HG03432 (cell line): ENCODE measurements around the gene POU2F3.

Experiments used
- ATAC-seq: cut with Tn5 transposase; IDR thresholded peaks from one replicate; pipeline ENCODE4 v1.9.1; 2021; ENCODE audit warnings: mild to moderate bottlenecking, moderate library complexity; ENCODE audit not compliant: unreplicated experiment

The POU2F3 gene

GRCh38 chr11:120310870-120311269, 70.9 kb downstream of the POU2F3 start:
- no peak for ATAC-seq

GRCh38 chr11:120314861-120315260, 74.9 kb downstream of the POU2F3 start:
- ATAC-seq: no peak

- no peak for ATAC-seq
These were observed 77.1 kb downstream of the POU2F3 start for GRCh38 chr11:120316880-120317688.

- ATAC-seq: no peak
These were observed 77.9 kb downstream of the POU2F3 start for GRCh38 chr11:120317689-120318480.

- no peak for ATAC-seq
These were observed 79.0 kb downstream of the POU2F3 start for GRCh38 chr11:120318906-120319305.

- peak; percentile 76 for ATAC-seq
These were observed 85.2 kb downstream of the POU2F3 start, which contains the start of gene TLCD5 for GRCh38 chr11:120324932-120325810. Gene TLCD5, plus strand, starts transcription at chr11:120325299. Its CDS starts 2,143 bp downstream, at chr11:120327442.

GRCh38 chr11:120326228-120326627, 86.3 kb downstream of the POU2F3 start:
- ATAC-seq: no peak

GRCh38 chr11:120326845-120327281, 86.9 kb downstream of the POU2F3 start:
- no peak for ATAC-seq

- ATAC-seq: no peak
These were observed 87.4 kb downstream of the POU2F3 start for GRCh38 chr11:120327311-120327710.

- ATAC-seq: no peak
These were observed 89.6 kb downstream of the POU2F3 start for GRCh38 chr11:120329556-120329955.

GRCh38 chr11:120330045-120330444, 90.1 kb downstream of the POU2F3 start:
- ATAC-seq: no peak

GRCh38 chr11:120331301-120331996, 91.5 kb downstream of the POU2F3 start:
- ATAC-seq: no peak

GRCh38 chr11:120332822-120333716, 93.1 kb downstream of the POU2F3 start:
- ATAC-seq: no peak

GRCh38 chr11:120333801-120334200, 93.9 kb downstream of the POU2F3 start:
- no peak for ATAC-seq

- ATAC-seq: no peak
These were observed 94.4 kb downstream of the POU2F3 start for GRCh38 chr11:120334332-120334731.

GRCh38 chr11:120334894-120335462, 95.0 kb downstream of the POU2F3 start:
- no peak for ATAC-seq

GRCh38 chr11:120335556-120335907, 95.6 kb downstream of the POU2F3 start:
- peak; percentile 28 for ATAC-seq

- peak; percentile 63 for ATAC-seq
These were observed 96.1 kb downstream of the POU2F3 start, which contains the start of gene ARHGEF12 for GRCh38 chr11:120335908-120336640. Gene ARHGEF12, plus strand, starts transcription at chr11:120336413. Its CDS starts 831 bp downstream, at chr11:120337244.
